H1 (cell line): ENCODE results near the gene PHF13. TPM values are rescaled to one million over a fixed set of nuclear protein-coding genes. Genes with fewer than 3 reads are reported as not detected.

Source experiments
- CTCF ChIA-PET: fragments of 300-600 bp; sonication (Branson Sonifier 250); formaldehyde crosslinking; loops from one replicate; lab custom pipeline; 2021; ENCODE audit not compliant: partially characterized antibody; lab: Charles Lee
- POLR2A ChIA-PET: fragments of 300-600 bp; sonication (Branson Sonifier 250); formaldehyde crosslinking; loops from one replicate; lab custom pipeline; 2021; ENCODE audit warnings: inconsistent platforms; ENCODE audit not compliant: partially characterized antibody; lab: Charles Lee
- DNase-seq, 2 experiments: peaks; one replicate each; pipeline versions ENCODE4 v3.0.0 to v3.0.0-alpha.2; 2010 to 2022; ENCODE audit warnings: low spot score in 2 of 2, low read depth in 1 of 2, mixed read lengths in 1 of 2
- FAIRE-seq: peaks from 2 replicates; lab custom pipeline; 2011; peaks lifted over from hg19 to GRCh38; lab: Jason Lieb, UNC
- H2AFZ ChIP-seq: 2 replicates; pipeline ENCODE4 v1.8.1; 2012; ENCODE audit warnings: low read length, inconsistent platforms
- H2AK5ac ChIP-seq: 2 replicates; pipeline ENCODE4 v1.6.1; 2013; ENCODE audit warnings: low read depth, low read length
- H2BK120ac ChIP-seq: replicated peaks from 2 replicates; pipeline ENCODE3; 2013; ENCODE audit warnings: low read depth, low read length, inconsistent platforms
- H2BK12ac ChIP-seq: 2 replicates; pipeline ENCODE4 v1.6.1; 2013; ENCODE audit warnings: low read depth, low read length
- H2BK15ac ChIP-seq: 2 replicates; pipeline ENCODE4 v1.6.1; 2013; ENCODE audit warnings: low read length
- H2BK20ac ChIP-seq: 2 replicates; pipeline ENCODE4 v1.6.1; 2013; ENCODE audit warnings: low read length
- H2BK5ac ChIP-seq: 2 replicates; pipeline ENCODE4 v1.6.1; 2013; ENCODE audit warnings: low read depth, low read length
- H3K14ac ChIP-seq: 2 replicates; pipeline ENCODE4 v1.6.1; 2013; ENCODE audit warnings: inconsistent platforms; ENCODE audit not compliant: insufficient read length
- H3K18ac ChIP-seq: 2 replicates; pipeline ENCODE4 v1.6.1; 2013; ENCODE audit warnings: low read length; ENCODE audit errors: extremely low read depth
- H3K23ac ChIP-seq: 2 replicates; pipeline ENCODE4 v1.6.1; 2013; ENCODE audit warnings: inconsistent platforms; ENCODE audit not compliant: insufficient read length
- H3K23me2 ChIP-seq: 2 replicates; pipeline ENCODE4 v1.6.1; 2013; ENCODE audit warnings: low read depth, low read length
- H3K27ac ChIP-seq: 2 replicates; pipeline ENCODE4 v1.6.1; 2011; ENCODE audit warnings: low read depth, low read length, inconsistent platforms
- H3K27me3 ChIP-seq, 4 experiments: replicated peaks in 1 of 4; 1 replicate in 1 of 4; 2 replicates in 3 of 4; pipeline versions ENCODE4 v1.6.1 to v1.8.1; 2011 to 2013; ENCODE audit warnings: low read length in 3 of 4, mild to moderate bottlenecking in 3 of 4, inconsistent platforms in 2 of 4, mixed read lengths in 2 of 4, moderate library complexity in 1 of 4; ENCODE audit not compliant: control insufficient read depth in 3 of 4, insufficient read depth in 3 of 4; ENCODE audit errors: extremely low read depth in 1 of 4
- H3K36me3 ChIP-seq, 4 experiments: 2 replicates each; pipeline versions ENCODE4 v1.6.1 to v1.8.1; 2011 to 2013; ENCODE audit warnings: mild to moderate bottlenecking in 4 of 4, low read length in 3 of 4, moderate library complexity in 2 of 4, control low read depth in 1 of 4, inconsistent platforms in 1 of 4; ENCODE audit not compliant: insufficient read depth in 4 of 4, control insufficient read depth in 2 of 4
- H3K4ac ChIP-seq: replicated peaks from 2 replicates; pipeline ENCODE3; 2013; ENCODE audit warnings: low read length, low read depth, mixed read lengths, inconsistent platforms; ENCODE audit not compliant: insufficient read length
- H3K4me1 ChIP-seq, 4 experiments: replicated peaks in 1 of 4; 1 replicate in 1 of 4; 2 replicates in 3 of 4; pipeline versions ENCODE4 v1.6.1 to v1.8.1; 2011 to 2013; ENCODE audit warnings: low read length in 3 of 4, inconsistent platforms in 2 of 4, mixed read lengths in 1 of 4; ENCODE audit not compliant: insufficient read depth in 4 of 4, control insufficient read depth in 3 of 4
- H3K4me2 ChIP-seq, 2 experiments: 2 replicates each; pipeline versions ENCODE4 v1.6.1 to v1.8.1; 2011 to 2013; ENCODE audit warnings: low read depth in 2 of 2, low read length in 2 of 2, control low read depth in 1 of 2, inconsistent platforms in 1 of 2, mild to moderate bottlenecking in 1 of 2; ENCODE audit not compliant: insufficient read depth in 1 of 2
- H3K4me3 ChIP-seq, 4 experiments: fragments of 200-600, 300-600 bp in 1 of 4; sonication (generic), shearing (Covaris generic), sonication (Bioruptor Twin) in 1 of 4; 2 replicates each; pipeline versions ENCODE4 v1.5.1 to v1.8.1; 2011 to 2016; ENCODE audit warnings: low read length in 4 of 4, low read depth in 3 of 4, control low read depth in 2 of 4, inconsistent platforms in 2 of 4, mild to moderate bottlenecking in 2 of 4, mixed read lengths in 1 of 4, moderate library complexity in 1 of 4; ENCODE audit not compliant: insufficient read depth in 2 of 4; ENCODE audit errors: extremely low read depth in 1 of 4
- H3K56ac ChIP-seq: replicated peaks from 2 replicates; pipeline ENCODE3; 2013; ENCODE audit warnings: low read depth, mild to moderate bottlenecking, mixed read lengths, low read length, inconsistent platforms; ENCODE audit not compliant: insufficient read length
- H3K79me1 ChIP-seq: 2 replicates; pipeline ENCODE4 v1.6.1; 2013; ENCODE audit warnings: low read depth, low read length, control low read depth
- H3K79me2 ChIP-seq, 2 experiments: 2 replicates each; pipeline versions ENCODE4 v1.6.1 to v1.8.1; 2012 to 2013; ENCODE audit warnings: low read length in 2 of 2, mild to moderate bottlenecking in 2 of 2, inconsistent platforms in 1 of 2; ENCODE audit not compliant: insufficient read depth in 2 of 2, control insufficient read depth in 1 of 2
- H3K9ac ChIP-seq, 4 experiments: replicated peaks in 1 of 4; 1 replicate in 1 of 4; 2 replicates in 3 of 4; pipeline versions ENCODE4 v1.6.1 to v1.8.1; 2011 to 2013; ENCODE audit warnings: low read depth in 3 of 4, low read length in 3 of 4, control low read depth in 2 of 4, mild to moderate bottlenecking in 2 of 4, moderate library complexity in 2 of 4, inconsistent platforms in 1 of 4; ENCODE audit errors: extremely low read depth in 1 of 4
- H3K9me3 ChIP-seq, 2 experiments: 2 replicates each; pipeline versions ENCODE4 v1.6.1 to v1.8.1; 2012 to 2013; ENCODE audit warnings: mild to moderate bottlenecking in 2 of 2, moderate library complexity in 2 of 2, control low read depth in 1 of 2, inconsistent platforms in 1 of 2, low read depth in 1 of 2, low read length in 1 of 2, mixed read lengths in 1 of 2; ENCODE audit not compliant: insufficient read depth in 2 of 2
- H4K20me1 ChIP-seq, 2 experiments: replicated peaks in 1 of 2; 2 replicates each; pipeline versions ENCODE3 to v1.8.1; 2011 to 2013; ENCODE audit warnings: inconsistent platforms in 2 of 2, low read length in 2 of 2, mild to moderate bottlenecking in 1 of 2; ENCODE audit not compliant: insufficient read depth in 2 of 2, control insufficient read depth in 1 of 2
- H4K5ac ChIP-seq: 2 replicates; pipeline ENCODE4 v1.6.1; 2013; ENCODE audit warnings: low read length, low read depth, mixed read lengths, inconsistent platforms; ENCODE audit not compliant: insufficient read length
- H4K8ac ChIP-seq: 2 replicates; pipeline ENCODE4 v1.8.0; 2013; ENCODE audit warnings: mild to moderate bottlenecking, moderate library complexity, low read length, inconsistent platforms; ENCODE audit not compliant: insufficient read depth; ENCODE audit errors: extremely low read depth
- H4K91ac ChIP-seq: replicated peaks from 2 replicates; pipeline ENCODE3; 2013; ENCODE audit warnings: low read length, mixed read lengths, inconsistent platforms; ENCODE audit not compliant: insufficient read length
- YY1 ChIP-seq: IDR thresholded peaks from 2 replicates; pipeline ENCODE4 v1.6.1; 2011; ENCODE audit warnings: low read depth, mild to moderate bottlenecking, low read length
- WGBS, 2 experiments: shearing (Covaris generic) in 1 of 2; methylation state at CpG; one replicate each; pipeline versions ENCODE4 v1.1.6 to v1.1.7; 2013 to 2015; ENCODE audit warnings: low lambda C conversion rate in 2 of 2, mixed read lengths in 2 of 2, inconsistent platforms in 1 of 2, low coverage in 1 of 2, missing lambda C conversion rate in 1 of 2; ENCODE audit not compliant: insufficient replicate concordance in 2 of 2, insufficient coverage in 1 of 2, insufficient read length in 1 of 2; ENCODE audit errors: extremely low coverage in 1 of 2, missing lambda C conversion rate in 1 of 2; 5-methylcytosine and 5-hydroxymethylcytosine counted together
- polyA plus RNA-seq, 7 experiments: library from polyadenylated mRNA; depleted of rRNA in 3 of 7; stranded (reverse) in 5 of 7; unstranded in 2 of 7; fragments of >200 nt in 5 of 7; fragments of 200-250 nt in 2 of 7; gene quantifications; 1 replicate in 5 of 7; 2 replicates in 1 of 7; 4 replicates in 1 of 7; pipeline versions ENCODE4 v1.2.1 to v1.2.3, GENCODE V29; 2011 to 2013; ENCODE audit warnings: missing spikeins in 2 of 7, mixed read lengths in 2 of 7
- total RNA-seq: library from RNA; stranded (reverse); fragmentation: NEBNext Ultra II Directional; extraction: Animal tissue kit (Norgen Biotek cat#: 25700); gene quantifications from 2 replicates; pipeline ENCODE4 v1.2.1, GENCODE V29; 2021

PHF13 gene
- total and polyA plus RNA-seq, 2 of the 8 experiments (the other 6 are each of a cell fraction or from before 2014, with no cell fraction given), result 11.7 to 39.6 TPM

DNA sequence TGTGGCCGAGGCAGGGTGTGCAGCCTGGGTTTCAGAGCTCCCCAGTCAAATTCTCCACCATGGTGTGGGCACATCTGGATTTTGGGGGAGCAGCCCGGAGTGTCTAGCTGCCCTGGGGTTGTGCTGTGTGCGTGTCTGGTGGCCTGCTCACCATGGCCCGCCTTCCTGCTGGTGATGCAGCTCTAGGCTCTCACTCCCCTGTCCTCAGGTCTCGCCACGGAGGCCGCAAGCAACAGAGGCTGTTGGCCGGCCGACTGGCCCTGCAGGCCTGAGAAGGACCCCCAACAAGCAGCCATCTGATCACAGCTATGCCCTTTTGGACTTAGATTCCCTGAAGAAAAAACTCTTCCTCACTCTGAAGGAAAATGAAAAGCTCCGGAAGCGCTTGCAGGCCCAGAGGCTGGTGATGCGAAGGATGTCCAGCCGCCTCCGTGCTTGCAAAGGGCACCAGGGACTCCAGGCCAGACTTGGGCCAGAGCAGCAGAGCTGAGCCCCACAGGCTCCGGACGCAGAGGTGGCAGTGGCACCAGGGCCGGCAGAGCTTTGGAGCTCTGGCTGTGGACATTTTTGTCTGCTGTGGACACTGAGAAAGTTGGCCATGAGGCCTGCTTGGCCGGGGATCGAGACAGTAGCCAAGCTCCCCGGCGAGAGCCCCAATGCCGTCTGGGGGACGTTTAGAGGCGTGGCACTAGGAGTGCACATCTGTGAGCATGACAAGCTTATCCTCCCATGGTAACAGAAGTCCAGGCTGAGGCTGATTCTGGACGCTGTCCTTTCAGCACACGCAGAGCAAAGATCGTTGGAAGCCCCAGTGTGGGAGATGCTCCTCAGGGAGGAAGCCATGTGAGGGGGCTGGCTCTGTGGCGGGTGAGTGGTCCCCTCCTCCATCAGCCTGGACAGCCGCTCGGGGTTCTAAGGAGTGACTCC lies 19.3 kb downstream of the PHF13 start:
- DNase-seq (no peak), FAIRE-seq (no peak)
- no peak overlapping the region for H4K5ac ChIP-seq
- no peak overlapping the region for H3K9ac ChIP-seq
- H3K4me2 ChIP-seq, result no peak overlapping the region
- H4K8ac ChIP-seq, result 0 out of 2 replicates have a peak overlapping the region, but pooled peaks have one; percentile 57
- no peak overlapping the region for H3K18ac ChIP-seq
- no peaks in the 10 kb centered on the region for H3K4me1 ChIP-seq
- no peak overlapping the region for H3K4me3 ChIP-seq
- no peak overlapping the region for H3K23ac ChIP-seq
- H3K27ac ChIP-seq, result no peak overlapping the region
- H2AFZ ChIP-seq, result no peak overlapping the region
- H3K9me3 ChIP-seq, result no peaks in the 10 kb centered on the region
- H3K56ac ChIP-seq, result no peak overlapping the region
- H2AK5ac ChIP-seq, result no peak overlapping the region
- H2BK12ac ChIP-seq, result no peak overlapping the region
- H3K36me3 ChIP-seq, result peaks cover 20 to 47% (median 31%) of the 10 kb centered on the region in 4 experiments
- no peaks in the 10 kb centered on the region; the same call in 1 of the 2 replicates for H3K79me1 ChIP-seq
- no peak overlapping the region for H2BK120ac ChIP-seq
- no peak for TF ChIP-seq YY1
- POLR2A ChIA-PET, result interaction anchor here (0.6 to 3.9 kb wide), 12 partner anchors 9 to 286 kb away, joined by 3 to 36 read pairs (median 4); partner anchors contain the start of genes KLHL21, NOL9 and TAS1R1
- no peak overlapping the region for H4K91ac ChIP-seq
- no peaks in the 10 kb centered on the region for H3K27me3 ChIP-seq
- no peak overlapping the region for H3K4ac ChIP-seq
- H2BK15ac ChIP-seq, result no peak overlapping the region
- H2BK20ac ChIP-seq, result no peak overlapping the region
- H4K20me1 ChIP-seq, result peaks cover 8 to 9% of the 10 kb centered on the region in 2 experiments
- no peak overlapping the region for H3K14ac ChIP-seq
- no peaks in the 10 kb centered on the region for H3K23me2 ChIP-seq
- no peak overlapping the region for H2BK5ac ChIP-seq
- no peaks in the 10 kb centered on the region for H3K79me2 ChIP-seq
- 92% methylated on average over 30 of the region's 30 CpGs; no CpG with 5 or more reads in 1 of the 2 experiments for WGBS, 2 experiments
- CTCF ChIA-PET, result interaction anchor here (0.6 to 3.7 kb wide), 11 partner anchors 9 to 51 kb away, joined by 3 to 48 read pairs (median 4); partner anchors contain the start of genes KLHL21 and THAP3
